GM12878 (cell line): Measurements from ENCODE around the gene IRS2.

ENCODE experiments used
- EP300 ChIP-seq, 2 experiments: fragments of 150-350 bp in 1 of 2; IDR thresholded peaks; 2 replicates each; pipeline ENCODE4 v1.6.1; 2011 to 2012; ENCODE audit warnings: low read depth in 2 of 2, low read length in 2 of 2, borderline replicate concordance in 1 of 2, improper control_type of control experiment in 1 of 2, inconsistent platforms in 1 of 2; ENCODE audit not compliant: control insufficient read depth in 1 of 2
- FOXM1 ChIP-seq: IDR thresholded peaks from 2 replicates; pipeline ENCODE4 v1.6.1; 2012; ENCODE audit warnings: low read depth, mild to moderate bottlenecking, inconsistent platforms, low read length, moderate library complexity
- JUND ChIP-seq: IDR thresholded peaks from 2 replicates; pipeline ENCODE4 v1.6.1; 2012; ENCODE audit warnings: low read depth, mild to moderate bottlenecking, low read length, improper control_type of control experiment, moderate library complexity
- MXI1 ChIP-seq: fragments of 150-350 bp; IDR thresholded peaks from 2 replicates; pipeline ENCODE4 v1.6.1; 2011; ENCODE audit warnings: low read depth, mild to moderate bottlenecking, inconsistent platforms, low read length, improper control_type of control experiment
- POLR2AphosphoS5 ChIP-seq: IDR thresholded peaks from 2 replicates; pipeline ENCODE4 v1.6.1; 2011; ENCODE audit warnings: mild to moderate bottlenecking, low read length, inconsistent platforms
- RAD21 ChIP-seq: IDR thresholded peaks from 2 replicates; pipeline ENCODE4 v1.6.1; 2011; ENCODE audit warnings: mild to moderate bottlenecking, low read depth, low read length, moderate library complexity; ENCODE audit not compliant: insufficient read depth
- SIX5 ChIP-seq: IDR thresholded peaks from 2 replicates; pipeline ENCODE4 v1.6.1; 2011; ENCODE audit warnings: mild to moderate bottlenecking, low read depth, low read length, moderate library complexity; ENCODE audit not compliant: severe bottlenecking
- ZNF207 ChIP-seq: fragments of 450-650 bp; IDR thresholded peaks from 2 replicates; pipeline ENCODE4 v1.6.1; 2014; ENCODE audit warnings: antibody characterized with exemption, mild to moderate bottlenecking, borderline replicate concordance
- ZNF622 ChIP-seq: fragments of 450-650 bp; IDR thresholded peaks from 2 replicates; pipeline ENCODE4 v1.6.1; 2017; ENCODE audit warnings: mild to moderate bottlenecking, inconsistent platforms
- TF ChIP-seq, protein P1 (sequence below), 3 experiments: IDR thresholded peaks in 2 of 3; conservative IDR thresholded peaks in 1 of 3; 2 replicates each; pipeline ENCODE4 v1.5.1; 2011; ENCODE audit warnings: low read depth in 3 of 3, low read length in 3 of 3, mild to moderate bottlenecking in 3 of 3, control low read depth in 2 of 3, moderate library complexity in 2 of 3, inconsistent platforms in 1 of 3, mixed read lengths in 1 of 3; ENCODE audit not compliant: control insufficient read depth in 2 of 3, insufficient read depth in 1 of 3; ENCODE audit errors: extremely low read depth in 1 of 3
- TF ChIP-seq, protein P2 (sequence below): fragments of 450-650 bp; IDR thresholded peaks from 2 replicates; pipeline ENCODE4 v1.6.1; 2017; ENCODE audit warnings: antibody characterized with exemption, mild to moderate bottlenecking, moderate library complexity

DNA sequence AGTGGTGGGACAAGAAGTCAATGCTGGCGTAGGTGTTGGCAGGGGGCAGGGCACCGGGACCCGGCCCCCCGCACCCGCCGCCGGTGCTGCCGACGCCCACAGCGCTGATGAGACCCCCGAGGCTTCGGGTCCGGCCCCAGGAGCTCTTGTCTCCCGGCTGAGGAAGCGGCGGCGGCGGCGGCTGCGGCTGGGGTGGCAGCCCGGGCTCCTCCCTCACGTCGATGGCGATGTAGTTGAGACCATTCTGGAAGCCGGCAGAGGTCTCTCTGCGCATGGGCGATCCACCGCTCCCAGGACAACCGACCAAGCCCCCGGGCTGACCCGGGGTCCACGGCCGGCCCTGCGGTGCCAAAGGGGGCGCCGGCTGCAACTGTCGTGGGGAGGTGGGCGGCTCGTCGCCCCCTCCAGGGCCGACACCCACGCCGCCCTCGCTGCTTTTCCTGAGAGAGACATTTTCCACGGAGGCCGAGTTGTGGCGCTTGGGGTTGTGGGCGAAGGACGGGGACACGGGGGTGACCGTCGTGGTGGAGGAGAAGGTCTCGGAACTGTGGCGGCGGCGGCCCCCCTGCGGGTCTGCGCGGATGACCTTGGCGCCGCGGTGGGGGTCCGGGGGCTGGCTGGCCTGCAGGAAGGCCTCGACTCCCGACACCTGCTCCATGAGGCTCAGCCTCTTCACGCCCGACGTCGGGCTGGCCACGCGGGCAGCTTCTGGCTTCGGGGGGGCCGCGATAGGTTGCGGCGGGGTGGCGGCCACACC is 4.1 kb downstream of the IRS2 start:
- TF ChIP-seq MXI1, result no peak
- TF ChIP-seq EP300 (IDR thresholded peaks at IDR 0.05; ENCODE audit: borderline replicate concordance in 1 of 2, control insufficient read depth in 1 of 2, low read depth in 2 of 2, low read length in 2 of 2), result no peak
- TF ChIP-seq, protein P1, sequence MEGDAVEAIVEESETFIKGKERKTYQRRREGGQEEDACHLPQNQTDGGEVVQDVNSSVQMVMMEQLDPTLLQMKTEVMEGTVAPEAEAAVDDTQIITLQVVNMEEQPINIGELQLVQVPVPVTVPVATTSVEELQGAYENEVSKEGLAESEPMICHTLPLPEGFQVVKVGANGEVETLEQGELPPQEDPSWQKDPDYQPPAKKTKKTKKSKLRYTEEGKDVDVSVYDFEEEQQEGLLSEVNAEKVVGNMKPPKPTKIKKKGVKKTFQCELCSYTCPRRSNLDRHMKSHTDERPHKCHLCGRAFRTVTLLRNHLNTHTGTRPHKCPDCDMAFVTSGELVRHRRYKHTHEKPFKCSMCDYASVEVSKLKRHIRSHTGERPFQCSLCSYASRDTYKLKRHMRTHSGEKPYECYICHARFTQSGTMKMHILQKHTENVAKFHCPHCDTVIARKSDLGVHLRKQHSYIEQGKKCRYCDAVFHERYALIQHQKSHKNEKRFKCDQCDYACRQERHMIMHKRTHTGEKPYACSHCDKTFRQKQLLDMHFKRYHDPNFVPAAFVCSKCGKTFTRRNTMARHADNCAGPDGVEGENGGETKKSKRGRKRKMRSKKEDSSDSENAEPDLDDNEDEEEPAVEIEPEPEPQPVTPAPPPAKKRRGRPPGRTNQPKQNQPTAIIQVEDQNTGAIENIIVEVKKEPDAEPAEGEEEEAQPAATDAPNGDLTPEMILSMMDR (IDR thresholded peaks at IDR 0.05 in 2 of 3, conservative IDR thresholded peaks at IDR 0.05 in 1 of 3; ENCODE audit: control insufficient read depth in 2 of 3, extremely low read depth in 1 of 3, insufficient read depth in 1 of 3, low read depth in 3 of 3, low read length in 3 of 3), result no peak
- TF ChIP-seq RAD21, result no peak
- TF ChIP-seq ZNF207, result no peak
- TF ChIP-seq, protein P2, sequence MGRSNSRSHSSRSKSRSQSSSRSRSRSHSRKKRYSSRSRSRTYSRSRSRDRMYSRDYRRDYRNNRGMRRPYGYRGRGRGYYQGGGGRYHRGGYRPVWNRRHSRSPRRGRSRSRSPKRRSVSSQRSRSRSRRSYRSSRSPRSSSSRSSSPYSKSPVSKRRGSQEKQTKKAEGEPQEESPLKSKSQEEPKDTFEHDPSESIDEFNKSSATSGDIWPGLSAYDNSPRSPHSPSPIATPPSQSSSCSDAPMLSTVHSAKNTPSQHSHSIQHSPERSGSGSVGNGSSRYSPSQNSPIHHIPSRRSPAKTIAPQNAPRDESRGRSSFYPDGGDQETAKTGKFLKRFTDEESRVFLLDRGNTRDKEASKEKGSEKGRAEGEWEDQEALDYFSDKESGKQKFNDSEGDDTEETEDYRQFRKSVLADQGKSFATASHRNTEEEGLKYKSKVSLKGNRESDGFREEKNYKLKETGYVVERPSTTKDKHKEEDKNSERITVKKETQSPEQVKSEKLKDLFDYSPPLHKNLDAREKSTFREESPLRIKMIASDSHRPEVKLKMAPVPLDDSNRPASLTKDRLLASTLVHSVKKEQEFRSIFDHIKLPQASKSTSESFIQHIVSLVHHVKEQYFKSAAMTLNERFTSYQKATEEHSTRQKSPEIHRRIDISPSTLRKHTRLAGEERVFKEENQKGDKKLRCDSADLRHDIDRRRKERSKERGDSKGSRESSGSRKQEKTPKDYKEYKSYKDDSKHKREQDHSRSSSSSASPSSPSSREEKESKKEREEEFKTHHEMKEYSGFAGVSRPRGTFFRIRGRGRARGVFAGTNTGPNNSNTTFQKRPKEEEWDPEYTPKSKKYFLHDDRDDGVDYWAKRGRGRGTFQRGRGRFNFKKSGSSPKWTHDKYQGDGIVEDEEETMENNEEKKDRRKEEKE, result no peak
- no peak for TF ChIP-seq SIX5
- no peak for TF ChIP-seq FOXM1
- TF ChIP-seq JUND, result no peak
- TF ChIP-seq POLR2AphosphoS5, result no peak
- no peak for TF ChIP-seq ZNF622
